HUES48 (cell line): ENCODE data around the gene IGFN1.

Source experiments
- H3K27ac ChIP-seq: one replicate; pipeline ENCODE4 v1.7.0; 2013; ENCODE audit warnings: low read depth, low read length, inconsistent platforms
- H3K27me3 ChIP-seq: 2 replicates; pipeline ENCODE4 v1.6.1; 2013; ENCODE audit warnings: mild to moderate bottlenecking, low read length; ENCODE audit not compliant: control insufficient read depth, insufficient read depth
- H3K36me3 ChIP-seq: 2 replicates; pipeline ENCODE4 v1.6.1; 2013; ENCODE audit warnings: low read length; ENCODE audit not compliant: control insufficient read depth, insufficient read depth
- H3K4me1 ChIP-seq: 2 replicates; pipeline ENCODE4 v1.6.1; 2013; ENCODE audit warnings: mild to moderate bottlenecking, low read length; ENCODE audit not compliant: control insufficient read depth, insufficient read depth
- H3K4me3 ChIP-seq: 2 replicates; pipeline ENCODE4 v1.5.1; 2013; ENCODE audit warnings: mild to moderate bottlenecking, low read depth, low read length
- H3K9ac ChIP-seq: 2 replicates; pipeline ENCODE4 v1.6.1; 2013; ENCODE audit warnings: mild to moderate bottlenecking, low read depth, low read length, moderate library complexity
- H3K9me3 ChIP-seq: 2 replicates; pipeline ENCODE4 v1.6.1; 2013; ENCODE audit warnings: low read length; ENCODE audit not compliant: control insufficient read depth, insufficient read depth

Gene IGFN1

GRCh38 chr1:201190624-201191051 lies at the start of gene IGFN1:
Gene IGFN1, plus strand, starts transcription at chr1:201190824. Its CDS starts 2,470 bp downstream, at chr1:201193294.
- Histone ChIP-seq H3K36me3 (no peaks in the 10 kb centered on the region), H3K9me3 (no peaks in the 10 kb centered on the region), H3K9ac (no peak within 1 kb of the TSS), H3K27ac (no peak within 1 kb of the TSS), H3K4me1 (no peaks in the 10 kb centered on the region), H3K4me3 (no peak within 1 kb of the TSS), H3K27me3 (no peaks in the 10 kb centered on the region)

DNA sequence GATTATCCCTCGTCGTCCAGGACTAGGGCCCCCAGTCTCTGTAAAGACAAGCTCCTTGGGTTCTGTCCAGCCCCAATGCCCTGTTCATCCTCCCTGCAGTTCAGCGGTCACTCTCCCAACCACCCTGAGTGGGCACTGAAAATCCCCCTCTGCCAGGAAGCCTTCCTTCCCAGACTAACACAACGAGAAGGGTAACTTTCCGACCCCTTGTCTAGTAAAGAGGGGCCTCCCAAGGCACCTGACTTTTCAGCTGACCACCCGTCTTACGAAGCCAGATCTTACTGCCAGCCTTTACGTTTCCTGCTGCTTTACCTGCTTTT lies 49.7 kb upstream of the IGFN1 start:
- H3K9me3 ChIP-seq, result no peaks in the 10 kb centered on the region
- no peak overlapping the region for H3K9ac ChIP-seq
- peaks cover 98% of the 10 kb centered on the region for H3K36me3 ChIP-seq
- no peak overlapping the region for H3K4me3 ChIP-seq
- H3K27ac ChIP-seq, result no peak overlapping the region
- H3K27me3 ChIP-seq, result no peaks in the 10 kb centered on the region
- no peaks in the 10 kb centered on the region for H3K4me1 ChIP-seq

DNA sequence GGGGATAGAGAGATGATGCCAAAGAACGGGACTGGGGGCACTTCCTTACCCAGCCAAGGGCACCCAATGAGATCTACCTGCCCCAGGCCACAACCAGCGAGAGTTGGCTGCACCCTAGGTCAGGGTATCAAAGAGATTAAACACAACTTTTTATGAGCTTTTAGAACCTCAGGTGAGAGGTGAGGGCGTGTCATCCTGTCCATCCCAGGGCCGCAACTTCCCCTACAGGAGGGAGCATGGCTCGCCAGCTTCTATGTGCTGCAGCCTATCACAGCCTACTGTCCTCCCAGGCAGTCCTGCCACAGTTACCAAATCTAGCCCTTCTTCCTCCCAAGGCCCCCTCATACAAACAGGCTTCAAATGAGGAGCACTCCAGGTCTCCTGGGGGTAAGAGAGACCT lies 49.2 kb upstream of the IGFN1 start:
- no peak overlapping the region for H3K9ac ChIP-seq
- no peak overlapping the region for H3K4me3 ChIP-seq
- H3K36me3 ChIP-seq, result peaks cover 99% of the 10 kb centered on the region
- no peaks in the 10 kb centered on the region for H3K9me3 ChIP-seq
- H3K27ac ChIP-seq, result no peak overlapping the region
- H3K27me3 ChIP-seq, result no peaks in the 10 kb centered on the region
- no peaks in the 10 kb centered on the region for H3K4me1 ChIP-seq

DNA sequence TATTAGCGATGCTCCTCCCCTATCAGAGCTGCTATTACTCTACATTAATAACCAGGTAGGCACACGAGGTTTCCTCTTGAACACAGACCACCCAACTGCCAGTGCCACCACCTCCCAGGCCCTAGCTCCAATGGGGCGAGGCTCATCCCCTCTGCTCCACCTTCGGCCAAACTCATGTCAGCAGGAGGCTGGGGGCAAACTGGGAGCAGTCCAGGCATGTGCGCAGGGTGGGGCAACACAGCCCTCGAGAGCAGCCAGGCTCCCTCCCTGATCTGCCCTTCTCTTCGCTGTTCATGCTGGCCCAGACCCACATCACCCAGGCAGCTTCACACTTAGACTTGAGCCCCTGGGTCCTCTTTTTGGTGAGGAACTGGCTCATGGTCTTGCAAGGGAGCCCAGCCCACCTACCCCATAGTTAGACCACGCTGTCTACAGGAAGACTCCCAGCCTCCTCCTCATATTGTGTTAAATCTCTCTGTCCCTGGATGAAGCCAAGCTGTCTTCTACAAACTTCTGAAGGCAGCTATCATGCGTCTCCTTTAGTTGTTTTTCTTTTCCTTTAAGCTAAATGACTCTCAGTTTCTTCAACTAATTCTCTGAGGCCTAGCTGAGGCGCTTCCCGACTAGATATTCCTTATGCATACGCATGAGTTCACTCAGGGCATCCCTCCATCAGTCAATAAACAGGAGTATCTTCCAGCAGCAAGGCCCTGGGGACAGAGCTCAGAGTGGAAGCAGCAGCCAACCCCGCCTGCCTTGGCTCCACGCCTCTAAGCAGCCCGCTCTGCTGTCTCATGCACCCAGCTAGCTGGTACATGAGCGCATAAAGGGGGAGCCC lies 48.4 kb upstream of the IGFN1 start:
- Histone ChIP-seq H3K4me1 (no peaks in the 10 kb centered on the region), H3K27ac (no peak overlapping the region), H3K9me3 (no peaks in the 10 kb centered on the region), H3K27me3 (no peaks in the 10 kb centered on the region), H3K4me3 (no peak overlapping the region), H3K36me3 (peaks cover 99% of the 10 kb centered on the region), H3K9ac (no peak overlapping the region)

- Histone ChIP-seq H3K9me3 (no peaks in the 10 kb centered on the region), H3K27me3 (no peaks in the 10 kb centered on the region), H3K9ac (no peak overlapping the region), H3K4me3 (no peak overlapping the region), H3K27ac (no peak overlapping the region), H3K36me3 (peaks cover 99% of the 10 kb centered on the region), H3K4me1 (no peaks in the 10 kb centered on the region)
Measured at GRCh38 chr1:201142849-201143725, 47.5 kb upstream of the IGFN1 start.

GRCh38 chr1:201143726-201144635 lies 46.6 kb upstream of the IGFN1 start:
- Histone ChIP-seq H3K27me3 (no peaks in the 10 kb centered on the region), H3K9me3 (no peaks in the 10 kb centered on the region), H3K27ac (no peak overlapping the region), H3K36me3 (peaks cover 100% of the 10 kb centered on the region), H3K9ac (no peak overlapping the region), H3K4me1 (no peaks in the 10 kb centered on the region), H3K4me3 (no peak overlapping the region)

DNA sequence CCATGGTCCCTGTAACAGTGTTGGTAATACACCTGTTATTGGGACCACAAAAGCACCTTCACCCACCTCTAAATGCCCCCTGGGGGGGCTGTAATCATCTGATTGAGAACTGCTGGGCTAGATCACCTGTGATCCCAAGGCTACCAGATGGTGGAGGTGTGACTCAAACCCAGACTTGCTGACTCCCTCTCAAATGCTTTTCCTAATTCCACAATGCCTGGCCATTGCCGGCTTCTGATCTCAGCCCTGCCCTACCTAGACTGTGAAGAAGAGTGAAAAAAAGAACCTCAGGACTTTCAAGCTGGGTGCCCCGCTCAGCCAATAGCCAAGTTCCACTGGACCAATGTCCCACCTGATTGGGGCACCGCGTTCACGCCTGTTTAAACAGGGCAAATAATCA lies 45.9 kb upstream of the IGFN1 start:
- Histone ChIP-seq H3K27ac (no peak overlapping the region), H3K36me3 (peaks cover 100% of the 10 kb centered on the region), H3K9ac (no peak overlapping the region), H3K4me1 (no peaks in the 10 kb centered on the region), H3K4me3 (no peak overlapping the region), H3K27me3 (no peaks in the 10 kb centered on the region), H3K9me3 (no peaks in the 10 kb centered on the region)

GRCh38 chr1:201145132-201145531 lies 45.5 kb upstream of the IGFN1 start:
- no peak overlapping the region for H3K27ac ChIP-seq
- H3K9ac ChIP-seq, result no peak overlapping the region
- no peaks in the 10 kb centered on the region for H3K27me3 ChIP-seq
- H3K4me1 ChIP-seq, result no peaks in the 10 kb centered on the region
- H3K4me3 ChIP-seq, result no peak overlapping the region
- no peaks in the 10 kb centered on the region for H3K9me3 ChIP-seq
- H3K36me3 ChIP-seq, result peaks cover 100% of the 10 kb centered on the region

- no peak overlapping the region for H3K27ac ChIP-seq
- H3K4me3 ChIP-seq, result no peak overlapping the region
- H3K36me3 ChIP-seq, result peaks cover 100% of the 10 kb centered on the region
Measured at GRCh38 chr1:201145816-201146215, 44.8 kb upstream of the IGFN1 start.

DNA sequence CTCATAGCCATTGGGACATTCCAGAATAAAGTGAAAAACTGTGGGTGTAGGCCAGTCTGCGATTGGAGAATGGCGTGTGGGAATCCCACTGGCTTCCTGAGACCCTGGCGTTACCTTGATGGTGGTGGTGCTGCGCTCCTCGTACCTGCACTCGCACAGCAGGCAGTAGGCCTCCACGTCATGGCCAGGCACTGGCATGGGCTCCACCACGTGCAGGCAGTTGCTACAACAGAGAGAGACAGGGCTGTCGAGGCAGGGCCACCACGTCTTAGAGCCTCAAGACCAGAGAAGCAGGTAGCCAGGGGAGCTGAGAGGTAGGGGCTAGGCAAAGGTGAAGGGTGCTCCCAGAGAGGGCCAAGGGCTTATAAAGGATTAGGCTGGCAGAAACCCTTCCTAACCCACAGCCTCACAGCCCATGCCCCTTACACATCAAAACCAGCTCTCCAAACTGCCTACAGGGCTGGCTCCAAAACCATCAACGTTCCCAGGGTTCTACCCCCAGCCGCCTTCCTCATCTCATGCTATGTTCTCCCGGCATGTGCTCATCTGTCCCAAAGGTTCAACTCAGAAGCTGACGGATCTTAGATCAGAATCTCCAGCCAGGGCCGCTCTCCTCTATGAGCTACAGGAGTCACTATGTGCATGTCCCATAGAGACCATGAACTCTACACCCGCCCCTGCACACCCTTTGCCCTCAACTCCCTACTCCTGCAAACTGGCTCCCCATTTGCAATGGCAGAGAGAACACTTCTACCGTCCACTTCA lies 43.8 kb upstream of the IGFN1 start:
- H3K9me3 ChIP-seq, result no peaks in the 10 kb centered on the region
- peaks cover 100% of the 10 kb centered on the region for H3K36me3 ChIP-seq
- no peaks in the 10 kb centered on the region for H3K4me1 ChIP-seq
- H3K9ac ChIP-seq, result no peak overlapping the region
- H3K4me3 ChIP-seq, result no peak overlapping the region
- H3K27me3 ChIP-seq, result no peaks in the 10 kb centered on the region
- H3K27ac ChIP-seq, result no peak overlapping the region

More at GRCh38 chr1:201145816-201146215, 44.8 kb upstream of the IGFN1 start:
- H3K4me1 ChIP-seq, result no peaks in the 10 kb centered on the region
- no peaks in the 10 kb centered on the region for H3K27me3 ChIP-seq
- H3K9ac ChIP-seq, result no peak overlapping the region
- H3K9me3 ChIP-seq, result no peaks in the 10 kb centered on the region
